Pulmonary artery endothelial cell (primary cell): ENCODE data around the gene ATL1. TPM values are rescaled to one million over a fixed set of nuclear protein-coding genes. Genes with fewer than 3 reads are reported as not detected.
"Not testable (repeated sequence)": the region's sequence is repeated elsewhere in the genome, so short reads cannot be mapped to it uniquely, and the experiment has no call there.

Experiments
- DNase-seq: peaks from one replicate; pipeline ENCODE4 v3.0.0-alpha.2; 2011; ENCODE audit warnings: low read depth, low spot score
- total RNA-seq: library from RNA; depleted of rRNA; stranded (reverse); fragments of >200 nt; gene quantifications from 2 replicates; pipeline ENCODE4 v1.2.3, GENCODE V29; 2014

ATL1 gene
- total RNA-seq, 1 donor from 2014 or later = 1.1 TPM

DNA sequence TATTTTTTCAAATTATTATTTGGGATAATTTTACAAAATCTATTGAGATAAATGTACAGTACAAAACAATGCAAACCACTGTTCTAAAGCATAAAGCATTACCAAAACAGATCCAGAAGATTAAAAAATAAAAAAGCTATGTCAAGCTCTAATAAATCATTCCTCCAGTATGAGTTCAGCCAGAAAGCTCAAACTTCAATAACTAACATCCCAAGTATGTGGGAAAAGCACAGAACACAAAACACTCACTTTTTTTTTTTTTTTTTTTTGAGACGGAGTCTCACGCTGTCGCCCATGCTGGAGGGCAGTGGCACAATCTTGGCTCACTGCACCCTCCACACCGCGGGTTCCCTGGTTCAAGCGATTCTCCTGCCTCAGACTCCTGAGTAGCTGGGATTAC is 96.8 kb downstream of the ATL1 start:
- no peak for DNase-seq

DNA sequence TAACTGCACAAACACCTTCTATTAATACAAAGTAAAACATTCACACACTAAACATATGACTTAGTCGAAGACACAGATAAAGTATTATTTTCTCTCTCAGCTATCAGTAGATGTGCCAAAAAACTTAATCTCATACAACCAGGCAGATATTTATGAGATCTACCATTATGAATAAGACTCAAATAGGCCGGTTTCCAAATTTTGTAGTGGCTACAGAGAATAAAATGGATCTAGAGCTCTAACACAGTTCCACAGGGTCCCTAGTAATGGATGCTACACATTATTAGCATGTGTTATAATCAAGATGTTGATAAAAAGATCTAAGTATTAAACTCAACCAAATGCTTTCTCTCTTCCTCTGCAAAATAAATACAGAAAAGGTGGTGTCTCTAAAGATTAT is 97.8 kb downstream of the ATL1 start:
- no peak for DNase-seq

- DNase-seq = peak; percentile 66
Measured at GRCh38 chr14:50658203-50658602, 98.3 kb downstream of the ATL1 start.

DNA sequence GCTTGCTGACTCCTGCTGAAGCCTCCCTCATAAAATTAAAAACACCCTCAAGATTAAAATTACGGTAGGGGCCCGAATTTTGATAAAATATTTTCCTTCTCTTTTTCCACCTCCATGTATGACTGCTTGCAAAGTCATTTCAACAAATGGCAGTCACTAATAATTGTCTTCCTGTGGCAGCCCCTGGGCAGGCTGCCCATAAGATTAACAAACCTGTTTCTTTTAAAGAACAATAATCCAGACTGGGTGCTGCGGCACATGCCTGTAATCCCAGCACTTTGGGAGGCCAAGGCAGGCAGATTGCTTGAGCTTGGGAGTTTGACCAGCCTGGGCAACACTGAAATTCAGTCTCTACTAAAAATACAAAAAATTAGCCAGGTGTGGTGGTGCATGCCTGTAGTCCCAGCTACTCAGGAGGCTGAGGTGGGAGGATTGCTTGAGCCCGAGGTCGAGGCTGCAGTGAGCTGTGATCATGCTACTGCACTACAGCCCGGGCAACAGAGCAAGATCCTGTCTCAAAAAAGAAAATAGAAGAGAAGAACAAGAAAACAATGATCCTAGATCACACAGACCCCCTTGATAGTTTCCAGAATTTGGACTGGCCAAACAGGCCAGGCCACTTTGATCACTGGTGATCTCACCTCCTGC is 99.5 kb downstream of the ATL1 start:
- DNase-seq = no peak

DNA sequence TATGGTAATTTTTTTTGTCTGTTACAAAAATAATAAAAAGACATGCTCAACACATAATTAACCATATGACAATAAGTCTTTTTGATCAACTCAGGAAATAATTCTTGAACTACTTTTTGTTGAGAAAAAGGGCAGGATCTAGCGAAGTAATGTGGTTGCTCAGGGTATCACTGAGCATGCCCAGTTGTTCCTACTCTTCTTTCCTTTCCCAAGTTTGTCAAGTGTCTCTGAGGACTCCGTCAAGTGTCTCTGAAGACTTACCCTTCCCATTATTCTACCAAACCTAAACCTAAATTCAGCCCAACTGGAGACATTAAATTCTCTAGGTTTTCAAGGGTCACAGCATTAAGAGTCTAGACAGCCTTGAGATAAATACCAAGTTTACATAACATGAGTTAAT is 104.6 kb downstream of the ATL1 start:
- DNase-seq = not testable (repeated sequence)

- DNase-seq = not testable (repeated sequence)
Measured at GRCh38 chr14:50665300-50665699, 105.4 kb downstream of the ATL1 start.

DNA sequence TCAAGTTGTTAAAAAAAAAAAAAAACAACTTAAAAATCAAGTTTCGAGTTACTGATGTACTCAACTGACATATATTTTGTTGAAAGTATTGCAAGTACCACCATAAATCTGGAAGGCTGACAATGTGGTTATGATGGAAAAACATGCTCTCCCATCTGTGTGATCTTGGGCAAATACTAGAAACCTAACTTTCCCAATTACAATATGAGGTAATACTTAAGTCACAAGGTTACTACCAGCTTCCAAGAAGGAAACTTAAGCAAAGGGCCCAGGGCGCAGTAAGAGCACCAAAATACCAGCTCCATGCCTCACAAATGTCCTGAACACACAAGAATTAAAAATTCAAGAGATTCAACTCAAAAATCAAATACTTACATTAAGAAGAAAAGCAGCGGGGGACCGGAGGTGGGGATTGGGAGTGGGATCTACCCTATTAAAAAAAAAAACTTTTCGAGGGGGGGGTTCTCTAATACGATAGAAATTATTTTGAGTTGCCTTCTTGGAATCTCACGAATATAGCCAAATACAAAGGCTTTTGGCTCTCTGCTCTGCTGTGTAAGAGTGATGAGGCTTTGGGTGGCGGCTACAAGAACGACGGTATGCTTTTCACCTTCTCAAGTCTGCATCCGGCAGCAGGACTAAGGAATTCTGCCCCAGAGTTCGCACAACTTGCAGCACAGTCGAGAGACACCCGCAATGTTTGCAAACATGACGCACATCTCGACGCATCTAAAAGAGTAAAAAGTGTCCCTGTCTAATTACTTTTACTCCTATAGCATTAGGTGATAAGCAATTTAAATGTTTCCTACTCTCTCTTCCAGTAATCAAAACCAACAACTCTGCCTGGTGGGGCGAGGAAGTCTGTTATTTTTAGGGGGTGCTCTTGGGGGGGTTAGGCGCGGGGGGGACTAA is 107.1 kb downstream of the ATL1 start:
- DNase-seq = no peak

- no peak for DNase-seq
Measured at GRCh38 chr14:50667684-50667995, 107.7 kb downstream of the ATL1 start.

GRCh38 chr14:50667996-50668825 is 108.3 kb downstream of the ATL1 start, which contains the start of gene SAV1:
Gene SAV1, minus strand, starts transcription at chr14:50668306. Its CDS starts 339 bp downstream, at chr14:50667967.
- DNase-seq = peak; percentile 33

- DNase-seq = no peak
Measured at GRCh38 chr14:50668826-50669143, 108.8 kb downstream of the ATL1 start.

- no peak for DNase-seq
Measured at GRCh38 chr14:50669441-50669986, 109.6 kb downstream of the ATL1 start.

GRCh38 chr14:50670196-50670865 is 110.4 kb downstream of the ATL1 start:
- DNase-seq = no peak

GRCh38 chr14:50670866-50671256 is 110.9 kb downstream of the ATL1 start:
- DNase-seq = no peak

- DNase-seq = no peak
Measured at GRCh38 chr14:50675597-50675996, 115.7 kb downstream of the ATL1 start.

DNA sequence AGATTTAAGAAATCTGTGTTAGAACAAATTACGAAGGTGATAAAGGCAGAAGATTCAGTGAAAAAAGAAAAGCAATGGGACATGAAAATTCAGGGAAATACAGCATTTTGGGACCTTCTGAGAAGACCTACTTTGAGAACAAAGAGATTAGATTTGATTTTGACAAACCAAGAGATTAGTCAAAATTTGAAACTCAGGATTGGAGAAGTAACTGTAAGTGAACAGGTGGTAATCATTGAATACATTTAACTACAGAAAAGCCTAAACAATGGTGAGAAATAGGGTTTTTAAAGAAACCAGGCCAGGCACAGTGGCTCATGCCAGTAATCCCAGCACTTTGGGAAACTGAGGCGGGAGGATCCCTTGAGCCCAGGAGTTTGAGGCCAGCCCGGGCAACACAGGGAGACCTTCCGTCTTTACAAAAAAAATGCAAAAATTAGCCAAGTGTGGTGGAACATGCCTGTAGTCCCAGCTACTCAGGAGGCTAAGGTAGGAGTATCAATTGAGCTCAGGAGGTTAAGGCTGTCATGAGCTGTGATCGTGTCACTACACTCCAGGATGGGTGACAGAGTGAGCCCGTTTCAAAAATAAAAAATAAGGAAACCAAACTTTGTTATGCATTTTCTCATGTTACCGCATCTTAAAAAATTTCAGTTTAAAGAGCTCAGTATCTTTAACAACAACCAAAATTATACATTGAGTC is 117.0 kb downstream of the ATL1 start:
- DNase-seq = no peak

- no peak for DNase-seq
Measured at GRCh38 chr14:50677527-50678063, 117.7 kb downstream of the ATL1 start.

DNA sequence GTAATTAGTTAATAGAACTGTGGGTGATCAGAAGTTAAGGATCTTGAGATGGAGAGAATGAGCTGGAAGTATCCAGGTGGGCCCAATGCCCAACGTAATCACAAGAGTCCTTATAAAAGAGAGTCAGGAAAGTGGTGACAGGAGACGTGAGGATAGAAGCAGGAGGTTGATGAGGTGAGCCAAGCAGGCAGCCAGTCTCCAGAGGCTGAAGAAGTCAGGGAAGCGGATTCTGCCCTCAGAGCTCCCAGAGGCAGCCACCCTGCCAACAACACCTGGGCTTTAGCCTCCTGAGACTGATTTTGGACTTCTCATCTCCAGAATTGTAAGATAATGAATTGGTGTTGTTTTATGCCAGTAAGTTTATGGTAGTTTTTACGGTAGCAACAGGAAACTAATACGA is 118.2 kb downstream of the ATL1 start:
- no peak for DNase-seq

DNA sequence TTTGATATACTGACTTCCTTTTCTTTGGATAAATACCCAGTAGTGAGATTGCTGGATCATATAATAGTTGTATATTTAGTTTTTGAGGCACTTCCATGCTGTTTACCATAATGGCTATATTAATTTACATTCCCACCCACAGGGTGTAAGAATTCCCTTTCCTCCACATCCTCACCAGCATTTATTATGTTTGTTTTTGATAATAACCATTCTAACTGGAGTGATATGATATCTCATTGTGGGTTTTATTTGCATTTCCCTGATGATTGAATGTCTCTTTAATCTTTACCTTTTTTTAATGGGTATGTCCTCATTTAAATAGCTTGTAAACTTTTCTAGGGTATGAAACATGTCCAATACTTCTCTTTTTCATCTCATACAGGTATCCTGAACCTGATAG is 119.7 kb downstream of the ATL1 start:
- no peak for DNase-seq
